HEK293 (cell line): ENCODE measurements around the gene ABHD16B.

Experiments used
- CTCF ChIP-seq: fragments of 450-650 bp; formaldehyde crosslinking; IDR thresholded peaks from 2 replicates; pipeline ENCODE4 v1.5.1; 2016; ENCODE audit warnings: missing biosample characterization, missing genetic modification characterization
- ZFP69B ChIP-seq: fragments of 450-650 bp; formaldehyde crosslinking; IDR thresholded peaks from 2 replicates; pipeline ENCODE4 v1.5.1; 2016; ENCODE audit warnings: missing biosample characterization, missing genetic modification characterization
- ZNF37A ChIP-seq: fragments of 450-650 bp; IDR thresholded peaks from 2 replicates; pipeline ENCODE4 v1.5.1; 2018; ENCODE audit warnings: missing biosample characterization, missing genetic modification characterization

GRCh38 chr20:63829603-63829944, 31.7 kb upstream of the ABHD16B start:
- TF ChIP-seq CTCF (no peak), ZNF37A (tag by site-specific recombination) (no peak), ZFP69B (tag by site-specific recombination) (no peak)
